ENCODE measurements around the gene NUP88. TPM values are rescaled to one million over a fixed set of nuclear protein-coding genes. Genes with fewer than 3 reads are reported as not detected.

Gene NUP88
- total RNA-seq (100 to 1,000 TPM in 2 of 5 donors, 10 to 100 TPM in 3; 88.2 to 124 (median 99.7) TPM), total RNA-seq (85.6 to 246 (median 127) reads per million in 29 experiments)
- total RNA-seq (2013) = 104 TPM

GRCh38 chr17:5419356-5419958 lies at the start of gene NUP88:
Gene NUP88 (minus strand): TSS chr17:5419662. CDS start chr17:5419650, 12 bp downstream.
- Histone ChIP-seq H3K4me1 (ENCODE audit: control insufficient read depth in 1 of 2, extremely low read depth in 1 of 2, insufficient read depth in 2 of 2, low read length in 2 of 2) (peaks cover 14 to 33% of the 10 kb centered on the region in 2 experiments), H3K9me3 (no peaks in the 10 kb centered on the region), H3K4me3 (ENCODE audit: control insufficient read depth in 1 of 2, extremely low read depth in 1 of 2, low read length in 1 of 2) (peak within 1 kb of the TSS; percentile 76 to 98), H3K27ac (ENCODE audit: low read length) (peak within 1 kb of the TSS; percentile 98), H3K36me3 (ENCODE audit: control insufficient read depth in 2 of 2, extremely low read depth in 1 of 2, insufficient read depth in 1 of 2, low read length in 1 of 2) (peaks cover 6 to 59% of the 10 kb centered on the region in 2 donors), H3K27me3 (replicated peaks in 1 of 2; ENCODE audit: control insufficient read depth in 2 of 2, extremely low read depth in 1 of 2, insufficient read depth in 2 of 2, low read length in 1 of 2) (no peaks in the 10 kb centered on the region)
- peak in 34 of 35 experiments; percentile 85 to 98 (median 94) for DNase-seq
- Mint-ChIP-seq H3K36me3 (peaks cover 27% of the 10 kb centered on the region), H3K27ac (peak within 1 kb of the TSS; percentile 98), H3K9me3 (no peaks in the 10 kb centered on the region), H3K4me3 (peak within 1 kb of the TSS; percentile 96 to 100 (median 99)), H3K4me1 (peaks cover 27 to 54% (median 52%) of the 10 kb centered on the region in 3 donors), H3K27me3 (no peaks in the 10 kb centered on the region)
- ChIA-PET CTCF (interaction anchor here in 1 of 2 donors (0.6 to 2.0 kb wide), 3 partner anchors 20 to 370 kb away, joined by 3 to 18 read pairs (median 3); partner anchors contain the start of gene C1QBP), POLR2A (interaction anchor here (0.5 to 1.0 kb wide), 2 partner anchors 18 to 65 kb away, joined by 4 to 5 read pairs; no protein-coding TSS in a partner anchor)
- 0% methylated on average over 36 of the region's 49 CpGs for WGBS (ENCODE audit: insufficient coverage)
- peak; percentile 87 to 95 (median 93) for ATAC-seq (replicated peaks in 1 of 4)

GRCh38 chr17:5468075-5468473 lies 48.6 kb upstream of the NUP88 start:
- Histone ChIP-seq H3K27me3 (replicated peaks in 1 of 2; ENCODE audit: control insufficient read depth in 2 of 2, extremely low read depth in 1 of 2, insufficient read depth in 2 of 2, low read length in 1 of 2) (no peaks in the 10 kb centered on the region), H3K36me3 (ENCODE audit: control insufficient read depth in 2 of 2, extremely low read depth in 1 of 2, insufficient read depth in 1 of 2, low read length in 1 of 2) (peaks cover 0 to 8% of the 10 kb centered on the region in 2 donors), H3K9me3 (no peaks in the 10 kb centered on the region), H3K4me1 (ENCODE audit: control insufficient read depth in 1 of 2, extremely low read depth in 1 of 2, insufficient read depth in 2 of 2, low read length in 2 of 2) (peaks cover 7 to 21% of the 10 kb centered on the region in 2 experiments), H3K27ac (ENCODE audit: low read length) (no peak overlapping the region), H3K4me3 (ENCODE audit: control insufficient read depth in 1 of 2, extremely low read depth in 1 of 2, low read length in 1 of 2) (peak overlapping the region; percentile 72 to 96)
- H3K27ac Mint-ChIP-seq = peak overlapping the region; percentile 9 to 14
- ChIA-PET CTCF (no interaction called here), POLR2A (interaction anchor here in 1 of 2 donors (1.2 kb wide), 1 partner anchor 29 kb away, joined by 3 read pairs; no protein-coding TSS in a partner anchor)
- peaks cover 38 to 44% (median 42%) of the 10 kb centered on the region in 3 donors for H3K4me1 Mint-ChIP-seq
- no peaks in the 10 kb centered on the region for H3K9me3 Mint-ChIP-seq
- H3K4me3 Mint-ChIP-seq = peak overlapping the region; percentile 81 to 88 (median 81)
- no peaks in the 10 kb centered on the region for H3K27me3 Mint-ChIP-seq
- 0% methylated on average over 17 of the region's 17 CpGs for WGBS (ENCODE audit: insufficient coverage)
- H3K36me3 Mint-ChIP-seq = peaks cover 7% of the 10 kb centered on the region
- DNase-seq (peak in 8 of 35 experiments; percentile 2 to 35 (median 8)), ATAC-seq (replicated peaks in 1 of 4) (peak in 3 of 4 experiments; percentile 5 to 49 (median 10))

- 25% methylated on average over 4 of the region's 8 CpGs for WGBS (ENCODE audit: insufficient coverage)
- Mint-ChIP-seq H3K27me3 (no peaks in the 10 kb centered on the region), H3K9me3 (no peaks in the 10 kb centered on the region), H3K27ac (peak overlapping the region in 1 of 2 donors; percentile 9), H3K36me3 (peaks cover 7% of the 10 kb centered on the region), H3K4me3 (peak overlapping the region; percentile 81 to 88 (median 81)), H3K4me1 (peaks cover 38 to 44% (median 42%) of the 10 kb centered on the region in 3 donors)
- ChIA-PET CTCF (no interaction called here), POLR2A (interaction anchor here in 1 of 2 donors (1.2 kb wide), 1 partner anchor 28 kb away, joined by 3 read pairs; no protein-coding TSS in a partner anchor)
- Histone ChIP-seq H3K9me3 (no peaks in the 10 kb centered on the region), H3K4me3 (ENCODE audit: control insufficient read depth in 1 of 2, extremely low read depth in 1 of 2, low read length in 1 of 2) (peak overlapping the region; percentile 72 to 96), H3K27me3 (replicated peaks in 1 of 2; ENCODE audit: control insufficient read depth in 2 of 2, extremely low read depth in 1 of 2, insufficient read depth in 2 of 2, low read length in 1 of 2) (no peaks in the 10 kb centered on the region), H3K4me1 (ENCODE audit: control insufficient read depth in 1 of 2, extremely low read depth in 1 of 2, insufficient read depth in 2 of 2, low read length in 2 of 2) (peaks cover 7 to 21% of the 10 kb centered on the region in 2 experiments), H3K36me3 (ENCODE audit: control insufficient read depth in 2 of 2, extremely low read depth in 1 of 2, insufficient read depth in 1 of 2, low read length in 1 of 2) (peaks cover 0 to 5% of the 10 kb centered on the region in 2 donors), H3K27ac (ENCODE audit: low read length) (no peak overlapping the region)
- ATAC-seq (replicated peaks in 1 of 4) = no peak
- no peak for DNase-seq
Observed at GRCh38 chr17:5467416-5467815, 48.0 kb upstream of the NUP88 start.

- ATAC-seq (replicated peaks in 1 of 4) (no peak), DNase-seq (no peak)
- Histone ChIP-seq H3K4me1 (ENCODE audit: control insufficient read depth in 1 of 2, extremely low read depth in 1 of 2, insufficient read depth in 2 of 2, low read length in 2 of 2) (peaks cover 7 to 21% of the 10 kb centered on the region in 2 experiments), H3K36me3 (ENCODE audit: control insufficient read depth in 2 of 2, extremely low read depth in 1 of 2, insufficient read depth in 1 of 2, low read length in 1 of 2) (no peaks in the 10 kb centered on the region), H3K9me3 (no peaks in the 10 kb centered on the region), H3K4me3 (ENCODE audit: control insufficient read depth in 1 of 2, extremely low read depth in 1 of 2, low read length in 1 of 2) (no peak overlapping the region), H3K27ac (ENCODE audit: low read length) (no peak overlapping the region), H3K27me3 (replicated peaks in 1 of 2; ENCODE audit: control insufficient read depth in 2 of 2, extremely low read depth in 1 of 2, insufficient read depth in 2 of 2, low read length in 1 of 2) (no peaks in the 10 kb centered on the region)
- WGBS (ENCODE audit: insufficient coverage) = no CpG with 5 or more reads among the region's 4 CpGs
- peaks cover 38 to 44% (median 42%) of the 10 kb centered on the region in 3 donors for H3K4me1 Mint-ChIP-seq
- H3K27ac Mint-ChIP-seq = no peak overlapping the region
- POLR2A ChIA-PET = no interaction called here
- peaks cover 5% of the 10 kb centered on the region for H3K36me3 Mint-ChIP-seq
- CTCF ChIA-PET = interaction anchor here in 1 of 2 donors (0.6 kb wide), 1 partner anchor 596 kb away, joined by 4 read pairs; no protein-coding TSS in a partner anchor
- H3K27me3 Mint-ChIP-seq = no peaks in the 10 kb centered on the region
- H3K9me3 Mint-ChIP-seq = no peaks in the 10 kb centered on the region
- peak overlapping the region in 1 of 3 donors; percentile 81 for H3K4me3 Mint-ChIP-seq
Observed at GRCh38 chr17:5466295-5466694, 46.8 kb upstream of the NUP88 start.

- CTCF ChIA-PET = interaction anchor here in 1 of 2 donors (0.6 kb wide), 2 partner anchors 31 to 34 kb away, joined by 3 read pairs; no protein-coding TSS in a partner anchor
- 92% methylated on average over 8 of the region's 10 CpGs for WGBS (ENCODE audit: insufficient coverage)
- no peak overlapping the region for H3K4me3 ChIP-seq (ENCODE audit: control insufficient read depth in 1 of 2, extremely low read depth in 1 of 2, low read length in 1 of 2)
- H3K4me1 ChIP-seq (ENCODE audit: control insufficient read depth in 1 of 2, extremely low read depth in 1 of 2, insufficient read depth in 2 of 2, low read length in 2 of 2) = peaks cover 7 to 21% of the 10 kb centered on the region in 2 experiments
- H3K27ac ChIP-seq (ENCODE audit: low read length) = no peak overlapping the region
- peaks cover 38 to 40% (median 39%) of the 10 kb centered on the region in 3 donors for H3K4me1 Mint-ChIP-seq
- H3K27me3 ChIP-seq (replicated peaks in 1 of 2; ENCODE audit: control insufficient read depth in 2 of 2, extremely low read depth in 1 of 2, insufficient read depth in 2 of 2, low read length in 1 of 2) = no peaks in the 10 kb centered on the region
- no peaks in the 10 kb centered on the region for H3K9me3 ChIP-seq
- H3K27ac Mint-ChIP-seq = no peak overlapping the region
- H3K4me3 Mint-ChIP-seq = no peak overlapping the region
- no peak for ATAC-seq (replicated peaks in 1 of 4)
- POLR2A ChIA-PET = no interaction called here
- DNase-seq = no peak
- peaks cover 11% of the 10 kb centered on the region for H3K36me3 Mint-ChIP-seq
- no peaks in the 10 kb centered on the region for H3K27me3 Mint-ChIP-seq
- H3K36me3 ChIP-seq (ENCODE audit: control insufficient read depth in 2 of 2, extremely low read depth in 1 of 2, insufficient read depth in 1 of 2, low read length in 1 of 2) = peaks cover 0 to 8% of the 10 kb centered on the region in 2 donors
- no peaks in the 10 kb centered on the region for H3K9me3 Mint-ChIP-seq
Observed at GRCh38 chr17:5464717-5465507, 45.5 kb upstream of the NUP88 start.

GRCh38 chr17:5446786-5447185 lies 27.3 kb upstream of the NUP88 start:
- H3K27ac Mint-ChIP-seq = no peak overlapping the region
- H3K4me1 ChIP-seq (ENCODE audit: control insufficient read depth in 1 of 2, extremely low read depth in 1 of 2, insufficient read depth in 2 of 2, low read length in 2 of 2) = no peaks in the 10 kb centered on the region
- H3K27me3 ChIP-seq (replicated peaks in 1 of 2; ENCODE audit: control insufficient read depth in 2 of 2, extremely low read depth in 1 of 2, insufficient read depth in 2 of 2, low read length in 1 of 2) = no peaks in the 10 kb centered on the region
- ChIA-PET CTCF (no interaction called here), POLR2A (interaction anchor here in 1 of 2 donors (0.6 kb wide), 1 partner anchor 96 kb away, joined by 5 read pairs; no protein-coding TSS in a partner anchor)
- H3K27me3 Mint-ChIP-seq = no peaks in the 10 kb centered on the region
- H3K9me3 ChIP-seq = no peaks in the 10 kb centered on the region
- H3K36me3 Mint-ChIP-seq = peaks cover 49% of the 10 kb centered on the region
- no peak for DNase-seq
- H3K27ac ChIP-seq (ENCODE audit: low read length) = no peak overlapping the region
- 93% methylated on average over 3 of the region's 8 CpGs for WGBS (ENCODE audit: insufficient coverage)
- H3K4me1 Mint-ChIP-seq = no peaks in the 10 kb centered on the region
- no peak for ATAC-seq (replicated peaks in 1 of 4)
- no peak overlapping the region for H3K4me3 ChIP-seq (ENCODE audit: control insufficient read depth in 1 of 2, extremely low read depth in 1 of 2, low read length in 1 of 2)
- H3K36me3 ChIP-seq (ENCODE audit: control insufficient read depth in 2 of 2, extremely low read depth in 1 of 2, insufficient read depth in 1 of 2, low read length in 1 of 2) = peaks cover 32 to 58% of the 10 kb centered on the region in 2 donors
- H3K4me3 Mint-ChIP-seq = no peak overlapping the region
- H3K9me3 Mint-ChIP-seq = no peaks in the 10 kb centered on the region
